WTC11 (cell line): ENCODE data around the gene STRIP1.

Experiments used
- CTCF ChIP-seq: fragments of 200-600 bp; IDR thresholded peaks from 2 replicates; pipeline ENCODE4 v1.8.0; 2022; ENCODE audit warnings: antibody characterized with exemption
- E2F1 ChIP-seq: sonication (generic); formaldehyde crosslinking; IDR thresholded peaks from 2 replicates; pipeline ENCODE4 v1.8.0; 2022; ENCODE audit warnings: mild to moderate bottlenecking, missing genetic modification reagents
- ETV6 ChIP-seq: sonication (generic); formaldehyde crosslinking; IDR thresholded peaks from 2 replicates; pipeline ENCODE4 v1.8.1; 2022; ENCODE audit warnings: mild to moderate bottlenecking, missing genetic modification reagents
- FOXK1 ChIP-seq: sonication (generic); formaldehyde crosslinking; IDR thresholded peaks from 2 replicates; pipeline ENCODE4 v1.8.0; 2022; ENCODE audit warnings: mild to moderate bottlenecking, moderate library complexity, missing genetic modification reagents
- IRF2 ChIP-seq: sonication (generic); formaldehyde crosslinking; IDR thresholded peaks from 2 replicates; pipeline ENCODE4 v1.8.0; 2022; ENCODE audit warnings: low read depth, missing genetic modification reagents, borderline replicate concordance
- MAX ChIP-seq: sonication (generic); formaldehyde crosslinking; IDR thresholded peaks from 2 replicates; pipeline ENCODE4 v1.8.0; 2022; ENCODE audit warnings: mild to moderate bottlenecking, missing genetic modification reagents
- NR2C2 ChIP-seq: sonication (generic); formaldehyde crosslinking; IDR thresholded peaks from 2 replicates; pipeline ENCODE4 v1.8.0; 2022; ENCODE audit warnings: mild to moderate bottlenecking, missing genetic modification reagents
- RELA ChIP-seq: sonication (generic); formaldehyde crosslinking; IDR thresholded peaks from 2 replicates; pipeline ENCODE4 v1.8.1; 2022; ENCODE audit warnings: missing genetic modification reagents, mild to moderate bottlenecking, borderline replicate concordance
- SP1 ChIP-seq: sonication (generic); formaldehyde crosslinking; conservative IDR thresholded peaks from 2 replicates; pipeline ENCODE4 v1.8.1; 2022; ENCODE audit warnings: missing genetic modification reagents
- ZBTB21 ChIP-seq: sonication (generic); formaldehyde crosslinking; IDR thresholded peaks from 2 replicates; pipeline ENCODE4 v1.8.1; 2023; ENCODE audit warnings: mild to moderate bottlenecking, missing genetic modification reagents, borderline replicate concordance
- ZNF232 ChIP-seq: sonication (generic); formaldehyde crosslinking; IDR thresholded peaks from 2 replicates; pipeline ENCODE4 v1.8.0; 2022; ENCODE audit warnings: mild to moderate bottlenecking, missing genetic modification reagents

GRCh38 chr1:110067479-110067892 lies 33.1 kb downstream of the STRIP1 start:
- TF ChIP-seq ZBTB21 (CRISPR knock-in tag), result no peak
- TF ChIP-seq CTCF, result no peak
- no peak for TF ChIP-seq SP1 (CRISPR knock-in tag)
- no peak for TF ChIP-seq E2F1 (CRISPR knock-in tag)
- TF ChIP-seq IRF2 (CRISPR knock-in tag), result no peak
- TF ChIP-seq ZNF232 (CRISPR knock-in tag), result no peak
- TF ChIP-seq RELA (CRISPR knock-in tag), result no peak
- TF ChIP-seq NR2C2 (CRISPR knock-in tag), result no peak
- TF ChIP-seq ETV6 (CRISPR knock-in tag), result no peak
- no peak for TF ChIP-seq MAX (CRISPR knock-in tag)
- no peak for TF ChIP-seq FOXK1 (CRISPR knock-in tag)
